ENCODE measurements around the gene RSBN1L. TPM values are rescaled to one million over a fixed set of nuclear protein-coding genes. Genes with fewer than 3 reads are reported as not detected.
A peak's percentile ranks its signal among the peaks of the same experiment; 100 is the strongest.

RSBN1L gene
- total RNA-seq, 1 experiment from 2014 or later = 21.4 TPM

- no peaks in the 10 kb centered on the region for H3K27me3 ChIP-seq (replicated peaks; ENCODE audit: control insufficient read depth, insufficient read depth, low read length)
- no peak for TF ChIP-seq CTCF (IDR thresholded peaks at IDR 0.05; ENCODE audit: insufficient read depth in 1 of 2, low read depth in 1 of 2, low read length in 1 of 2, severe bottlenecking in 1 of 2, unreplicated experiment in 1 of 2)
- Mint-ChIP-seq H3K27ac (ENCODE audit: unreplicated experiment) (peak overlapping the region; percentile 21), H3K27me3 (ENCODE audit: insufficient read depth, unreplicated experiment) (no peaks in the 10 kb centered on the region), H3K4me1 (ENCODE audit: low read depth, unreplicated experiment) (peaks cover 7% of the 10 kb centered on the region), H3K4me3 (ENCODE audit: unreplicated experiment) (no peak overlapping the region), H3K36me3 (ENCODE audit: insufficient read depth, unreplicated experiment) (peaks cover 39% of the 10 kb centered on the region), H3K9me3 (ENCODE audit: unreplicated experiment) (no peaks in the 10 kb centered on the region)
- DNase-seq = no peak
- no TSS peak for BruUV-seq (replicated peaks)
- POLR2A ChIA-PET = no interaction called here
- H3K9me3 ChIP-seq = no peaks in the 10 kb centered on the region
- CTCF ChIA-PET = interaction anchor here (0.6 kb wide), 1 partner anchor 688 kb away, joined by 3 read pairs; no protein-coding TSS in a partner anchor
- no peaks in the 10 kb centered on the region; the same call in none of the 2 replicates for H3K36me3 ChIP-seq (ENCODE audit: control insufficient read depth, insufficient read depth, low read length)
- intact Hi-C loops (cut with micrococcal nuclease; ENCODE audit: unreplicated experiment) = no loop called here
- peaks cover 6% of the 10 kb centered on the region; the same call in 1 of the 2 replicates for H3K4me1 ChIP-seq
- no peak overlapping the region for H3K4me3 ChIP-seq (ENCODE audit: low read depth, low read length)
Measured at GRCh38 chr7:77746164-77746823, 50.0 kb downstream of the RSBN1L start.

GRCh38 chr7:77746824-77747165, 50.5 kb downstream of the RSBN1L start:
- H3K36me3 ChIP-seq (ENCODE audit: control insufficient read depth, insufficient read depth, low read length) = no peaks in the 10 kb centered on the region; the same call in none of the 2 replicates
- H3K4me3 ChIP-seq (ENCODE audit: low read depth, low read length) = no peak overlapping the region
- intact Hi-C loops (cut with micrococcal nuclease; ENCODE audit: unreplicated experiment) = no loop called here
- no peaks in the 10 kb centered on the region for H3K27me3 Mint-ChIP-seq (ENCODE audit: insufficient read depth, unreplicated experiment)
- ChIA-PET CTCF (interaction anchor here (0.6 to 1.3 kb wide), 2 partner anchors 49 to 687 kb away, joined by 3 to 5 read pairs; no protein-coding TSS in a partner anchor), POLR2A (no interaction called here)
- H3K4me1 Mint-ChIP-seq (ENCODE audit: low read depth, unreplicated experiment) = peaks cover 7% of the 10 kb centered on the region
- no peak for DNase-seq
- no peaks in the 10 kb centered on the region for H3K9me3 ChIP-seq
- H3K4me1 ChIP-seq = peaks cover 11% of the 10 kb centered on the region; the same call in 1 of the 2 replicates
- H3K36me3 Mint-ChIP-seq (ENCODE audit: insufficient read depth, unreplicated experiment) = peaks cover 39% of the 10 kb centered on the region
- H3K9me3 Mint-ChIP-seq (ENCODE audit: unreplicated experiment) = no peaks in the 10 kb centered on the region
- no peak overlapping the region for H3K4me3 Mint-ChIP-seq (ENCODE audit: unreplicated experiment)
- no peak overlapping the region for H3K27ac Mint-ChIP-seq (ENCODE audit: unreplicated experiment)
- no peak for TF ChIP-seq CTCF (IDR thresholded peaks at IDR 0.05; ENCODE audit: insufficient read depth in 1 of 2, low read depth in 1 of 2, low read length in 1 of 2, severe bottlenecking in 1 of 2, unreplicated experiment in 1 of 2)
- BruUV-seq (replicated peaks) = no TSS peak
- no peaks in the 10 kb centered on the region for H3K27me3 ChIP-seq (replicated peaks; ENCODE audit: control insufficient read depth, insufficient read depth, low read length)

GRCh38 chr7:77747178-77747577, 50.9 kb downstream of the RSBN1L start:
- Mint-ChIP-seq H3K4me1 (ENCODE audit: low read depth, unreplicated experiment) (peaks cover 7% of the 10 kb centered on the region), H3K9me3 (ENCODE audit: unreplicated experiment) (no peaks in the 10 kb centered on the region), H3K27me3 (ENCODE audit: insufficient read depth, unreplicated experiment) (no peaks in the 10 kb centered on the region), H3K4me3 (ENCODE audit: unreplicated experiment) (no peak overlapping the region), H3K36me3 (ENCODE audit: insufficient read depth, unreplicated experiment) (peaks cover 39% of the 10 kb centered on the region), H3K27ac (ENCODE audit: unreplicated experiment) (no peak overlapping the region)
- ChIA-PET CTCF (interaction anchor here (1.3 kb wide), 1 partner anchor 50 kb away, joined by 5 read pairs; no protein-coding TSS in a partner anchor), POLR2A (no interaction called here)
- no peak overlapping the region for H3K4me3 ChIP-seq (ENCODE audit: low read depth, low read length)
- no peaks in the 10 kb centered on the region; the same call in none of the 2 replicates for H3K36me3 ChIP-seq (ENCODE audit: control insufficient read depth, insufficient read depth, low read length)
- intact Hi-C loops (cut with micrococcal nuclease; ENCODE audit: unreplicated experiment) = no loop called here
- H3K4me1 ChIP-seq = peaks cover 15% of the 10 kb centered on the region; the same call in 1 of the 2 replicates
- H3K9me3 ChIP-seq = no peaks in the 10 kb centered on the region
- TF ChIP-seq CTCF (IDR thresholded peaks at IDR 0.05; ENCODE audit: insufficient read depth in 1 of 2, low read depth in 1 of 2, low read length in 1 of 2, severe bottlenecking in 1 of 2, unreplicated experiment in 1 of 2) = no peak
- no TSS peak for BruUV-seq (replicated peaks)
- no peak for DNase-seq
- no peaks in the 10 kb centered on the region for H3K27me3 ChIP-seq (replicated peaks; ENCODE audit: control insufficient read depth, insufficient read depth, low read length)

Measured in Caco-2 (cell line).